B cell (primary cell): Measurements from ENCODE around the gene RSPO4. TPM values are rescaled to one million over a fixed set of nuclear protein-coding genes. Genes with fewer than 3 reads are reported as not detected.
"Not testable (repeated sequence)": the region's sequence is repeated elsewhere in the genome, so short reads cannot be mapped to it uniquely, and the experiment has no call there.

Experiments used
- ATAC-seq: fragments of 200-7000 bp; cut with Tn5 transposase; one replicate; pipeline ENCODE4 v1.10.0; 2021; ENCODE audit warnings: low read depth, mild to moderate bottlenecking, moderate number of reproducible peaks, moderate library complexity
- CTCF ChIA-PET: fragments of 350-600 bp; sonication (Branson Sonifier 250); formaldehyde crosslinking; loops from one replicate; lab custom pipeline; 2021; ENCODE audit warnings: antibody characterized with exemption, inconsistent platforms; lab: Charles Lee
- POLR2A ChIA-PET: fragments of 350-600 bp; sonication (Branson Sonifier 250); formaldehyde crosslinking; loops from one replicate; lab custom pipeline; 2021; ENCODE audit warnings: antibody characterized with exemption; lab: Charles Lee
- DNase-seq: peaks from one replicate; pipeline ENCODE4 v3.0.0; 2013
- H2AFZ ChIP-seq: 2 replicates; pipeline ENCODE4 v1.6.1; 2012; ENCODE audit warnings: mild to moderate bottlenecking, low read depth, low read length; ENCODE audit not compliant: insufficient read depth, poor library complexity, severe bottlenecking
- H3K27ac ChIP-seq, 2 donors: 1 replicate in 1 of 2; 2 replicates in 1 of 2; pipeline ENCODE4 v1.5.1; 2012 to 2013; ENCODE audit warnings: low read length in 2 of 2, mild to moderate bottlenecking in 2 of 2, moderate library complexity in 1 of 2
- H3K27me3 ChIP-seq, 4 experiments: fragments of 200-600 bp in 1 of 4; sonication (generic) in 1 of 4; replicated peaks in 1 of 4; 1 replicate in 2 of 4; 2 replicates in 2 of 4; pipeline versions ENCODE4 v1.6.1 to v1.7.0; 2013 to 2016; ENCODE audit warnings: low read length in 3 of 4, mild to moderate bottlenecking in 2 of 4, mixed read lengths in 1 of 4, moderate library complexity in 1 of 4; ENCODE audit not compliant: insufficient read depth in 4 of 4, control insufficient read depth in 3 of 4; ENCODE audit errors: control extremely low read depth in 1 of 4
- H3K36me3 ChIP-seq, 2 experiments: replicated peaks in 1 of 2; 1 replicate in 1 of 2; 2 replicates in 1 of 2; pipeline versions ENCODE4 v1.6.1 to v1.7.1; 2013; ENCODE audit warnings: low read length in 1 of 2; ENCODE audit not compliant: insufficient read depth in 2 of 2, control insufficient read depth in 1 of 2; ENCODE audit errors: control extremely low read depth in 1 of 2, extremely low read depth in 1 of 2
- H3K4me1 ChIP-seq, 2 donors: fragments of 200-600 bp in 1 of 2; sonication (generic) in 1 of 2; 1 replicate in 1 of 2; 2 replicates in 1 of 2; pipeline versions ENCODE4 v1.5.1 to v1.6.1; 2013 to 2017; ENCODE audit warnings: low read length in 2 of 2; ENCODE audit not compliant: control insufficient read depth in 2 of 2, insufficient read depth in 2 of 2
- H3K4me2 ChIP-seq: replicated peaks from 2 replicates; pipeline ENCODE3; 2012; ENCODE audit warnings: mild to moderate bottlenecking, low read depth, low read length; ENCODE audit not compliant: poor library complexity, severe bottlenecking
- H3K4me3 ChIP-seq, 5 experiments: fragments of 200-600 bp in 1 of 5; sonication (generic) in 1 of 5; 1 replicate in 3 of 5; 2 replicates in 2 of 5; pipeline versions ENCODE4 v1.5.1 to v1.7.0; 2011 to 2016; ENCODE audit warnings: low read length in 4 of 5, mild to moderate bottlenecking in 4 of 5, low read depth in 2 of 5, control low read depth in 1 of 5, moderate library complexity in 1 of 5; ENCODE audit not compliant: insufficient read depth in 1 of 5; ENCODE audit errors: control extremely low read depth in 1 of 5, extremely low read depth in 1 of 5
- H3K79me2 ChIP-seq: fragments of 200-600 bp; sonication (generic); one replicate; pipeline ENCODE4 v1.6.0; 2016; ENCODE audit warnings: low read length; ENCODE audit not compliant: control insufficient read depth, insufficient read depth
- H3K9ac ChIP-seq: fragments of 200-600 bp; sonication (generic); 2 replicates; pipeline ENCODE4 v1.6.1; 2017; ENCODE audit warnings: mild to moderate bottlenecking, low read length, moderate library complexity
- H3K9me3 ChIP-seq, 3 donors: one replicate each; pipeline versions ENCODE4 v1.6.1 to v1.7.1; 2013; ENCODE audit warnings: low read length in 2 of 3; ENCODE audit not compliant: control insufficient read depth in 2 of 3, insufficient read depth in 1 of 3; ENCODE audit errors: control extremely low read depth in 1 of 3
- H4K20me1 ChIP-seq: 2 replicates; pipeline ENCODE4 v1.6.0; 2012; ENCODE audit warnings: mild to moderate bottlenecking, low read length; ENCODE audit not compliant: insufficient read depth, control insufficient read depth, poor library complexity, severe bottlenecking
- H3K27ac Mint-ChIP-seq: one replicate; pipeline ENCODE4 v1.8.0; 2021; ENCODE audit warnings: mixed read lengths
- H3K27me3 Mint-ChIP-seq: one replicate; pipeline ENCODE4 v1.8.0; 2021; ENCODE audit warnings: mixed read lengths
- H3K4me1 Mint-ChIP-seq: one replicate; pipeline ENCODE4 v1.8.0; 2021; ENCODE audit warnings: mixed read lengths
- H3K4me3 Mint-ChIP-seq: one replicate; pipeline ENCODE4 v1.8.0; 2021; ENCODE audit warnings: mixed read lengths
- H3K9me3 Mint-ChIP-seq: one replicate; pipeline ENCODE4 v1.8.0; 2022; ENCODE audit warnings: mixed read lengths; ENCODE audit not compliant: insufficient read depth
- CTCF ChIP-seq: fragments of 200-600 bp; IDR thresholded peaks from one replicate; pipeline ENCODE4 v1.8.0; 2022; ENCODE audit warnings: antibody characterized with exemption, mild to moderate bottlenecking
- EZH2 ChIP-seq: IDR thresholded peaks from 2 replicates; pipeline ENCODE4 v1.6.1; 2012; ENCODE audit warnings: borderline replicate concordance, low read depth, mild to moderate bottlenecking, moderate library complexity, low read length; ENCODE audit not compliant: insufficient read depth, poor library complexity, severe bottlenecking
- WGBS: methylation state at CpG from one replicate; pipeline ENCODE4 v1.1.5; 2013; ENCODE audit warnings: missing lambda C conversion rate; ENCODE audit not compliant: insufficient coverage; 5-methylcytosine and 5-hydroxymethylcytosine counted together
- intact Hi-C: fragments of 100-400 bp; cut with micrococcal nuclease; formaldehyde crosslinking; loops from one replicate; pipeline ENCODE4 v1.10.0; 2022
- polyA plus RNA-seq: library from polyadenylated mRNA; depleted of rRNA; stranded (reverse); fragments of >200 nt; gene quantifications from 2 replicates; pipeline ENCODE4 v1.2.3, GENCODE V29; 2012
- total RNA-seq, 2 donors: library from RNA; stranded (reverse); fragments of 120-200 nt in 1 of 2; gene quantifications; 1 replicate in 1 of 2; 2 replicates in 1 of 2; pipeline versions ENCODE4 v1.2.3 to v1.2.4, GENCODE V29; 2013 to 2022

RSPO4 gene
- total and polyA plus RNA-seq, 2 donors (not counting 1 experiment from before 2014, with no cell fraction given): 0.04 to 0.37 TPM

GRCh38 chr20:1033751-1034414, 31.8 kb upstream of the RSPO4 start:
- DNase-seq (peak; percentile 16), ATAC-seq (peak; percentile 31)
- ChIA-PET POLR2A (no interaction called here), CTCF (interaction anchor here (1.4 kb wide), 1 partner anchor 9 kb away, joined by 5 read pairs; no protein-coding TSS in a partner anchor)
- H3K4me3 Mint-ChIP-seq: peak overlapping the region; percentile 41
- WGBS: 24% methylated on average over 6 of the region's 6 CpGs
- Histone ChIP-seq H3K9me3 (no peaks in the 10 kb centered on the region), H3K4me3 (no peak overlapping the region), H3K36me3 (no peaks in the 10 kb centered on the region), H2AFZ (peak overlapping the region; percentile 39), H3K9ac (no peak overlapping the region), H3K79me2 (no peaks in the 10 kb centered on the region), H4K20me1 (no peaks in the 10 kb centered on the region), H3K4me2 (peak overlapping the region; percentile 31), H3K4me1 (peaks cover 8% of the 10 kb centered on the region in 2 donors), H3K27ac (no peak overlapping the region), H3K27me3 (no peaks in the 10 kb centered on the region)
- intact Hi-C loops: no loop called here
- H3K27ac Mint-ChIP-seq: no peak overlapping the region
- peaks cover 15% of the 10 kb centered on the region for H3K4me1 Mint-ChIP-seq
- H3K9me3 Mint-ChIP-seq: no peaks in the 10 kb centered on the region
- no peak for TF ChIP-seq CTCF
- no peak for TF ChIP-seq EZH2
- peaks cover 10% of the 10 kb centered on the region for H3K27me3 Mint-ChIP-seq

GRCh38 chr20:1029980-1030379, 27.9 kb upstream of the RSPO4 start:
- ATAC-seq (no peak), DNase-seq (no peak)
- H3K27me3 Mint-ChIP-seq: peaks cover 15% of the 10 kb centered on the region
- no peak overlapping the region for H3K4me2 ChIP-seq
- intact Hi-C loops: no loop called here
- H3K79me2 ChIP-seq: no peaks in the 10 kb centered on the region
- ChIA-PET CTCF (no interaction called here), POLR2A (no interaction called here)
- no peak overlapping the region for H3K9ac ChIP-seq
- no peaks in the 10 kb centered on the region for H3K9me3 Mint-ChIP-seq
- no peak overlapping the region for H3K4me3 ChIP-seq
- no peaks in the 10 kb centered on the region for H3K36me3 ChIP-seq
- H3K27me3 ChIP-seq: no peaks in the 10 kb centered on the region
- H3K27ac ChIP-seq: no peak overlapping the region
- no peak overlapping the region for H3K27ac Mint-ChIP-seq
- H3K4me3 Mint-ChIP-seq: no peak overlapping the region
- no CpG with 5 or more reads among the region's 7 CpGs for WGBS
- no peak for TF ChIP-seq EZH2
- no peak for TF ChIP-seq CTCF
- H2AFZ ChIP-seq: no peak overlapping the region
- peaks cover 13% of the 10 kb centered on the region for H3K4me1 Mint-ChIP-seq
- no peaks in the 10 kb centered on the region for H3K9me3 ChIP-seq
- H4K20me1 ChIP-seq: no peaks in the 10 kb centered on the region
- peaks cover 8% of the 10 kb centered on the region in 2 donors for H3K4me1 ChIP-seq

- H4K20me1 ChIP-seq, H3K27ac Mint-ChIP-seq, H3K4me1 ChIP-seq, H3K9me3 Mint-ChIP-seq, H3K4me1 Mint-ChIP-seq, H3K4me3 ChIP-seq, ATAC-seq, DNase-seq, H3K79me2 ChIP-seq, H3K4me2 ChIP-seq, intact Hi-C loops, H3K9ac ChIP-seq, H3K27ac ChIP-seq, H3K36me3 ChIP-seq, H2AFZ ChIP-seq, H3K4me3 Mint-ChIP-seq, POLR2A ChIA-PET, H3K9me3 ChIP-seq, H3K27me3 ChIP-seq: not testable (repeated sequence)
- CTCF ChIA-PET: interaction anchor here (1.6 kb wide), 1 partner anchor 8 kb away, joined by 5 read pairs; no protein-coding TSS in a partner anchor
- peaks cover 26% of the 10 kb centered on the region for H3K27me3 Mint-ChIP-seq
- no CpG with 5 or more reads among the region's 2 CpGs for WGBS
Observed at GRCh38 chr20:1026214-1026613, 24.1 kb upstream of the RSPO4 start.
